OCI-LY3 (cell line): ENCODE measurements around the gene PRKAA2.

ENCODE experiments used
- CTCF ChIP-seq: fragments of 200-600, 300-600 bp; sonication (generic); IDR thresholded peaks from 2 replicates; pipeline ENCODE4 v1.5.1; 2014; ENCODE audit warnings: antibody characterized with exemption, low read length, low read depth
- EZH2phosphoT487 ChIP-seq: fragments of 200-600 bp; shearing (Covaris generic); IDR thresholded peaks from 2 replicates; pipeline ENCODE4 v1.6.1; 2018; ENCODE audit warnings: antibody characterized with exemption, mixed run types, low read depth

DNA sequence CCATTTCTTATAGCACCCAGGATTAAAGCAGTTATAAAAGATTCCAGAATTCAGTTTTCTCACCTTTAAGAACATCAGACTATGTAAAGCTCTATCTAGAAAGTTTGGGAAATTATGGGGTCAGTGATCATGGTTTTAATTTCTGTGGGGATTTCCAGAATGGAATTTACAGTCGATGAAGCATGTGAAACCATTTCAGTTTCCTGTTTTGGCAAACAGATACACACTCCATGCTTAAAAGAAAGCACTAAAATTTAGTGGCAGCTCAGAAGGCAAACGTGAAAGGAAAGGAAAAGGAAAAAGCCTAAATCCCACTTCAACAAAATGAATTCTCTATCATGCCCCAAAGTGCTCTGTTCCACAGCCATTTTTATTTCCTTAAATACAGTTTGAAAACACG, 113.7 kb downstream of the PRKAA2 start:
- TF ChIP-seq CTCF = no peak
- TF ChIP-seq EZH2phosphoT487 = no peak
